Osteoblast (primary cell): Measurements from ENCODE around the gene LRP1B. TPM values are rescaled to one million over a fixed set of nuclear protein-coding genes. Genes with fewer than 3 reads are reported as not detected.

Experiments used
- DNase-seq: peaks from one replicate; pipeline ENCODE4 v3.0.0; 2011; ENCODE audit warnings: low spot score, mixed read lengths; ENCODE audit not compliant: insufficient read length; ENCODE audit errors: missing footprints
- H2AFZ ChIP-seq: 2 replicates; pipeline ENCODE4 v1.6.0; 2011; ENCODE audit warnings: mild to moderate bottlenecking, low read length
- H3K27ac ChIP-seq: 2 replicates; pipeline ENCODE4 v1.5.1; 2011; ENCODE audit warnings: mild to moderate bottlenecking, low read depth, low read length, moderate library complexity
- H3K27me3 ChIP-seq: 2 replicates; pipeline ENCODE4 v1.6.0; 2012; ENCODE audit warnings: mild to moderate bottlenecking, control low read depth, inconsistent platforms, low read length, moderate library complexity; ENCODE audit not compliant: insufficient read depth
- H3K36me3 ChIP-seq: 2 replicates; pipeline ENCODE4 v1.5.1; 2011; ENCODE audit warnings: mild to moderate bottlenecking, low read length, control low read depth, moderate library complexity; ENCODE audit not compliant: insufficient read depth
- H3K4me1 ChIP-seq: 2 replicates; pipeline ENCODE4 v1.5.1; 2011; ENCODE audit warnings: mild to moderate bottlenecking, low read length, control low read depth, moderate library complexity; ENCODE audit not compliant: insufficient read depth
- H3K4me2 ChIP-seq: 2 replicates; pipeline ENCODE4 v1.6.0; 2011; ENCODE audit warnings: mild to moderate bottlenecking, low read length; ENCODE audit not compliant: insufficient read depth
- H3K4me3 ChIP-seq: fragments of 200-600 bp; sonication (generic); 3 replicates; pipeline ENCODE4 v1.5.1; 2012; ENCODE audit warnings: mild to moderate bottlenecking, low read length, inconsistent platforms; ENCODE audit not compliant: insufficient read depth
- H3K79me2 ChIP-seq: 2 replicates; pipeline ENCODE4 v1.6.0; 2012; ENCODE audit warnings: mild to moderate bottlenecking, low read length, control low read depth, inconsistent platforms; ENCODE audit not compliant: insufficient read depth
- H3K9me3 ChIP-seq: 2 replicates; pipeline ENCODE4 v1.5.1; 2011; ENCODE audit warnings: low read depth, low read length, control low read depth
- H4K20me1 ChIP-seq: 2 replicates; pipeline ENCODE4 v1.6.0; 2012; ENCODE audit warnings: mild to moderate bottlenecking, low read length, control low read depth; ENCODE audit not compliant: insufficient read depth
- total RNA-seq: library from RNA; depleted of rRNA; stranded (reverse); fragments of >200 nt; gene quantifications from 2 replicates; pipeline ENCODE4 v1.2.3, GENCODE V29; 2012
- TF ChIP-seq, protein P1 (sequence below): IDR thresholded peaks from 2 replicates; pipeline ENCODE4 v1.5.1; 2011; ENCODE audit warnings: mild to moderate bottlenecking, low read depth, low read length, moderate library complexity; ENCODE audit errors: extremely low read depth

Gene LRP1B
- total RNA-seq, 1 donor, result not detected

DNA sequence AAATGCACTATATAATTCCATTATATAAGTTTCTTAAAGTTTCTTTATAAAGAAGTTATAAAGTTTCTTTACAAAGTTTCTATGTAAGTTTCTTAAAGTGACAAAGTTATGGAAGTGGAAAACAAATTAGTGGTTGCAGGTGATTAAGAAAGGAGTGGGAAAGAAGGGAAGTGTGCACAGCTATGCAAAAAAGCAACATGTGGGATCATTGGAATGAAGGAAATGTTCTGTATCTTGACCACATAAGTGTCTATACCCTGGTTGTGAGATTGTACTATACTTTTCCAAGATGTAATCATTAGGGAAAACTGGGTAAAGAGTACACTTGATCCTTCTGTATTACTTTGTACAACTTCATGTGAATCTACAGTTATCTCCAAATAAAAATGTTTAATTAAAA, 1541.1 kb downstream of the LRP1B start:
- no peak for DNase-seq
- Histone ChIP-seq H3K79me2 (no peaks in the 10 kb centered on the region), H2AFZ (no peak overlapping the region), H3K4me3 (no peak overlapping the region), H3K4me1 (no peaks in the 10 kb centered on the region), H3K4me2 (no peak overlapping the region), H3K27me3 (no peaks in the 10 kb centered on the region), H3K27ac (no peak overlapping the region), H3K9me3 (no peaks in the 10 kb centered on the region), H3K36me3 (no peaks in the 10 kb centered on the region), H4K20me1 (no peaks in the 10 kb centered on the region)
- TF ChIP-seq, protein P1, sequence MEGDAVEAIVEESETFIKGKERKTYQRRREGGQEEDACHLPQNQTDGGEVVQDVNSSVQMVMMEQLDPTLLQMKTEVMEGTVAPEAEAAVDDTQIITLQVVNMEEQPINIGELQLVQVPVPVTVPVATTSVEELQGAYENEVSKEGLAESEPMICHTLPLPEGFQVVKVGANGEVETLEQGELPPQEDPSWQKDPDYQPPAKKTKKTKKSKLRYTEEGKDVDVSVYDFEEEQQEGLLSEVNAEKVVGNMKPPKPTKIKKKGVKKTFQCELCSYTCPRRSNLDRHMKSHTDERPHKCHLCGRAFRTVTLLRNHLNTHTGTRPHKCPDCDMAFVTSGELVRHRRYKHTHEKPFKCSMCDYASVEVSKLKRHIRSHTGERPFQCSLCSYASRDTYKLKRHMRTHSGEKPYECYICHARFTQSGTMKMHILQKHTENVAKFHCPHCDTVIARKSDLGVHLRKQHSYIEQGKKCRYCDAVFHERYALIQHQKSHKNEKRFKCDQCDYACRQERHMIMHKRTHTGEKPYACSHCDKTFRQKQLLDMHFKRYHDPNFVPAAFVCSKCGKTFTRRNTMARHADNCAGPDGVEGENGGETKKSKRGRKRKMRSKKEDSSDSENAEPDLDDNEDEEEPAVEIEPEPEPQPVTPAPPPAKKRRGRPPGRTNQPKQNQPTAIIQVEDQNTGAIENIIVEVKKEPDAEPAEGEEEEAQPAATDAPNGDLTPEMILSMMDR, result no peak

DNA sequence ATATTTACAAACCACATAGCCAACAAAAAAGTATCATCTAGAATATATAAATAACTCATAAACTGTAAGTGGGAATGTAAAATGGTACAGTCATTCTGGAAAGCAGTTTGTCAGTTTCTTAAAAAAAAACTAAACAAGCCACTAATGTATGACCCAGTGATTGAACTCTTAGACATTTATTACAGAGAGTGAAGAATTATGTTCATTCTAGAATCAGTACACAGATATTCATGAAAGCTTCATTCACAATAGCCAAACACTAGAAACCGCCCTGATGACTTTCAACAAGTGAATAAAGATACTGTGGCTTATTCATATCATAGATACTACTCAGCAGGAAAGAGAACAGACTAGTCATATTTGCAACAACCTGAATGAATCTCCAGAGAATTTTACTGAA, 1541.5 kb downstream of the LRP1B start:
- H2AFZ ChIP-seq, result no peak overlapping the region
- H3K4me2 ChIP-seq, result no peak overlapping the region
- no peaks in the 10 kb centered on the region for H3K27me3 ChIP-seq
- no peaks in the 10 kb centered on the region for H3K9me3 ChIP-seq
- no peaks in the 10 kb centered on the region for H4K20me1 ChIP-seq
- no peaks in the 10 kb centered on the region for H3K79me2 ChIP-seq
- TF ChIP-seq, protein P1, result no peak
- no peak overlapping the region for H3K4me3 ChIP-seq
- no peak for DNase-seq
- H3K36me3 ChIP-seq, result no peaks in the 10 kb centered on the region
- H3K4me1 ChIP-seq, result no peaks in the 10 kb centered on the region
- H3K27ac ChIP-seq, result no peak overlapping the region

DNA sequence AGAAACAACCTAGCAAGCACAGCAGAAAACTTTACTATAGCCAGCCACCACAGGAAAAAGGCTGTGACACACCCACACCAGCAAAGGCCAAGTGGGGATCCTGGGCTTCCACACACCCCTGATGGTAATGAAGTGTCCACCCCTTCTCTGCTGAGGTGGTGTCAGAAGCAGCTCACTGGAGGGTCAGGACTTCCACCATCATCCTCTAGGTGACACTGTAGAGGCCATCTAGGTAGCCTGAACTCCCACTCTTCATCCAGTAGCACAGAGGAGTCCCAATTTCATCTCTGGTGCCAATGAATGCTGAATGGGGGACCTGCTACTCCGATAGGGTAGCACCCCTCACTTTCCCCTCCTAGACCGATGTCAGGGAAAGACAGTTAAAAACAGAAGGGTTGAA, 1544.4 kb downstream of the LRP1B start:
- TF ChIP-seq, protein P1, result peak; percentile 35
- H3K4me2 ChIP-seq, result no peak overlapping the region
- no peaks in the 10 kb centered on the region for H3K79me2 ChIP-seq
- H4K20me1 ChIP-seq, result no peaks in the 10 kb centered on the region
- H3K36me3 ChIP-seq, result no peaks in the 10 kb centered on the region
- no peak for DNase-seq
- H3K9me3 ChIP-seq, result no peaks in the 10 kb centered on the region
- H3K4me3 ChIP-seq, result no peak overlapping the region
- no peaks in the 10 kb centered on the region for H3K27me3 ChIP-seq
- no peak overlapping the region for H2AFZ ChIP-seq
- H3K27ac ChIP-seq, result no peak overlapping the region
- H3K4me1 ChIP-seq, result no peaks in the 10 kb centered on the region

DNA sequence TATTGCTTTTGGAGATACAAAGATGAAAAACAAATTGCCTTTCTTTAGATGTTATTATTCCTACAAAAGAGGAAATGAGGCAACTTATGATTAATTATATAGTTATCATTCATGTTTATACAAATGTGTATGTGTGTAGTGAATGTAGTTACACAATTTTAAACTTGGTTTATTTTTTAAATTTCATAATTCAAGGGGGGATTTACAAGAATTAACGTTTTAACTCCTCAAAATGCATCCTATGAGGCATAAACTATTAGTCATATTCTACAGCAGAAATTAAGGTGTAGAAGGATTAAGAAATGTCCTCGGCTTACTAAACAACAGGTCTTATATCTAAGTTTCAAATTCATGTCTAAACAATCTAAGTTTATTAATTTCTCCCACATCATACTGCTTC, 1545.8 kb downstream of the LRP1B start:
- no peak overlapping the region for H2AFZ ChIP-seq
- DNase-seq, result no peak
- no peaks in the 10 kb centered on the region for H4K20me1 ChIP-seq
- H3K4me2 ChIP-seq, result no peak overlapping the region
- H3K79me2 ChIP-seq, result no peaks in the 10 kb centered on the region
- H3K27ac ChIP-seq, result no peak overlapping the region
- H3K4me3 ChIP-seq, result no peak overlapping the region
- TF ChIP-seq, protein P1, result no peak
- H3K27me3 ChIP-seq, result no peaks in the 10 kb centered on the region
- H3K36me3 ChIP-seq, result no peaks in the 10 kb centered on the region
- no peaks in the 10 kb centered on the region for H3K9me3 ChIP-seq
- H3K4me1 ChIP-seq, result no peaks in the 10 kb centered on the region
